ENCODE data around the gene CWC22. TPM values are rescaled to one million over a fixed set of nuclear protein-coding genes. Genes with fewer than 3 reads are reported as not detected.

CWC22 gene
- total RNA-seq, 1 donor from 2014 or later: 24.0 TPM

- intact Hi-C loops (cut with micrococcal nuclease): no loop called here
These were observed 106.4 kb downstream of the CWC22 start for GRCh38 chr2:179900655-179901054.

DNA sequence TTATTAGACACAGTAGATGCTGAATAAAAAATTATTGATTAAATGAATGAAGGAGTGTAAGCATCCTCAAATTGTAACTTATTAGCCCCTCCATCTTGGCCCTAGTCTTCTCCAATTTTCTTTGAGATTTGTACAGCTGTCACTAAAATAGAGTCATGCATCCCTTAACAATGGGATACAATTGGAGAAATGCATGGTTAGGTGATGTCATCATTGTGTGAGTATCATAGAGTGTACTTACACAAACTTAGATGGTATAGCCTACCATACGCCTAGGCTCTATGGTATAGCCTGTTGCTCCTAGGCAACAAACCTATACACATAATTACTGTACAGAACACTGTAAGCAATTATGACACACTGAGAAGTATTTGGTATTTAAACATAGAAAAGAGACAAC is 107.4 kb downstream of the CWC22 start:
- intact Hi-C loops (cut with micrococcal nuclease): no loop called here

GRCh38 chr2:179898873-179899272 is 108.2 kb downstream of the CWC22 start:
- intact Hi-C loops (cut with micrococcal nuclease): no loop called here

Other genes with a start within 250 kb of the CWC22 start
- gene ZNF385B, start 145.7 kb downstream of the CWC22 start, total RNA-seq: not detected in 2 replicates

All from T-helper 1 cell treated with Interleukin-12 subunit alpha and Interleukin-12 subunit beta and Interleukin-4 antibody, amounts not matched to agents 30 ng/mL and 1 ng/mL, for 36 hours (primary cell).